Measurements from ENCODE around the gene TGFBI. TPM values are rescaled to one million over a fixed set of nuclear protein-coding genes. Genes with fewer than 3 reads are reported as not detected.

Gene TGFBI
- total and polyA plus RNA-seq, 9 of the 15 experiments (the other 6 are each of a cell fraction or from before 2014, with no cell fraction given): 0.05 to 0.62 (median 0.08) TPM; not detected in 6

GRCh38 chr5:136005476-136005875 is 23.3 kb upstream of the TGFBI start:
- WGBS (ENCODE audit: insufficient coverage, low coverage, missing lambda C conversion rate): 0% methylated on average over 9 of the region's 9 CpGs
- DNase-seq (ENCODE audit: extremely low read depth in 1 of 4, low spot score in 3 of 4): no peak
- H3K79me2 ChIP-seq (ENCODE audit: control insufficient read depth, insufficient read depth, low read length): no peaks in the 10 kb centered on the region
- BruUV-seq (replicated peaks): no TSS peak
- no peak for TF ChIP-seq DDX20 (tag; IDR thresholded peaks at IDR 0.05; ENCODE audit: low read depth)
- TF ChIP-seq CSDE1 (IDR thresholded peaks at IDR 0.05): no peak
- TF ChIP-seq E2F1 (CRISPR knock-in tag; IDR thresholded peaks at IDR 0.05): no peak
- no peak for TF ChIP-seq DNMT1 (IDR thresholded peaks at IDR 0.05)
- no peak for TF ChIP-seq MTA2 (IDR thresholded peaks at IDR 0.05; ENCODE audit: low read depth)
- no peak for TF ChIP-seq NCOA2 (IDR thresholded peaks at IDR 0.05; ENCODE audit: partially characterized antibody in 2 of 2)
- TF ChIP-seq CBX5 (IDR thresholded peaks at IDR 0.05; ENCODE audit: borderline replicate concordance, low read depth): no peak
- TF ChIP-seq FOSL1 (tag; conservative IDR thresholded peaks at IDR 0.05): no peak
- TF ChIP-seq TAL1 (IDR thresholded peaks at IDR 0.05): no peak
- TF ChIP-seq TEAD4 (IDR thresholded peaks at IDR 0.05; ENCODE audit: low read length): no peak
- no peak for TF ChIP-seq TEAD4 (CRISPR knock-in tag; IDR thresholded peaks at IDR 0.05; ENCODE audit: borderline replicate concordance)
- no peaks in the 10 kb centered on the region for H3K36me3 ChIP-seq (ENCODE audit: control insufficient read depth, insufficient read depth, low read length)
- peaks cover 4% of the 10 kb centered on the region for H3K9me1 ChIP-seq (ENCODE audit: control insufficient read depth, insufficient read depth, low read length)
- FAIRE-seq: no peak
- H3K9ac ChIP-seq (ENCODE audit: insufficient read depth in 1 of 2, low read depth in 2 of 2, low read length in 2 of 2): no peak overlapping the region
- no peaks in the 10 kb centered on the region for H3K4me1 ChIP-seq (replicated peaks in 1 of 2; ENCODE audit: control insufficient read depth in 2 of 2, insufficient read depth in 2 of 2, low read length in 2 of 2)
- POLR2A ChIA-PET: interaction anchor here (0.5 kb wide), 1 partner anchor 191 kb away, joined by 3 read pairs; no protein-coding TSS in a partner anchor
- no peaks in the 10 kb centered on the region for H4K20me1 ChIP-seq (replicated peaks; ENCODE audit: control insufficient read depth, insufficient read depth, low read length)
- H3K27me3 ChIP-seq (ENCODE audit: control insufficient read depth in 2 of 2, insufficient read depth in 2 of 2, low read length in 2 of 2): peaks cover 9 to 31% of the 10 kb centered on the region in 2 experiments; a peak in 4 of 5 replicates
- no peak overlapping the region for H2AFZ ChIP-seq (ENCODE audit: low read depth, low read length)
- CTCF ChIA-PET (ENCODE audit: low intra/inter-chr PET ratio): no interaction called here
- H3K9me3 ChIP-seq (replicated peaks; ENCODE audit: control insufficient read depth, insufficient read depth, low read depth, low read length): no peaks in the 10 kb centered on the region
- in situ Hi-C loops (cut with MboI) (no loop called here), intact Hi-C loops (cut with micrococcal nuclease) (no loop called here)
- no peak overlapping the region for H3K27ac ChIP-seq (ENCODE audit: extremely low read depth, low read depth, low read length)
- no peak overlapping the region for H3K4me3 ChIP-seq
- no peak for ATAC-seq
- no peak overlapping the region for H3K4me2 ChIP-seq (ENCODE audit: insufficient read depth, low read length)
